ENCODE results near the gene MTHFR.

The MTHFR gene

GRCh38 chr1:11787251-11787803 is 18.4 kb downstream of the MTHFR start:
- H3K4me3 ChIP-seq (ENCODE audit: low read length): no peak overlapping the region
- no peak for DNase-seq (ENCODE audit: low read depth, low spot score)

GRCh38 chr1:11786168-11786567 is 19.6 kb downstream of the MTHFR start:
- DNase-seq (ENCODE audit: low read depth, low spot score): no peak
- H3K4me3 ChIP-seq (ENCODE audit: low read length): no peak overlapping the region

DNA sequence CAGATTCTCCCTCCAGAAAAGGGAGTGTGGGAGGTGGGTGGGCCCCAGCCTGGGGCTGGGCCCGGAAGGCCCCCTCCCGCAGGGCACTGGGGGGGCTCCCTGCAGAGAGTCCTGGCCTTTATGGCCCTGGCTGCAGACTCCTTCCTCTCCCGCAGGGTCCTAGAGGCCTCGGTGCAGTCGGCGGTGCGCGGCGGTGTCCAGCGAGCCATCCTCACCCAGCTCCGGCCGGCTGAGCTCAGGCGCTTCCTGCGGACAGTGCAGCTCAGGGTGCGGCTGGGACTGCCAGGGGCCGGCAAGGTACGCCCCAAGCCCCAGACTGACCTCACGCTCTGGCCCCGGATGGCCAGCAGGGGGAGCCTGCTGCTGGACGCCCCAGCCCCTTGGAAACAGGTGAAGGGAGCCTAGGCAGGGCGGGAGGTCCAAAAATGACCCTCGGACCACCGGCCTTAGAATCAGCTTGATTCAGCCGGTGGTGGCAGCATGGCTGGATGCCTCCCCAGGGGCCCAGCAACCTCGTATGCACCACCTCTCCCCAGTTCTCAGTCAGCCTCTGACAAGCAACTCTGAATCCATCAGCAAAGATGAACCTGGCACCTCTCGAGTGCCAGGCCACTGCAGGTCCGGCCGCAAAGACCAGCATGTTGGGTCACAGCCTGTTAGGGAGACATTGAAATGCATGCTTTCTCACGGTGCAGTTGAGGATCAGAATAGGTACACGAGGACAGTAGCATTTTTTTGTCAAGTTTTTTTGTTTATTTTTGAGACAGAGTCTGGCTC is 20.6 kb downstream of the MTHFR start:
- DNase-seq (ENCODE audit: low read depth, low spot score): no peak
- H3K4me3 ChIP-seq (ENCODE audit: low read length): no peak overlapping the region

GRCh38 chr1:11784256-11784992 is 21.3 kb downstream of the MTHFR start:
- no peak for DNase-seq (ENCODE audit: low read depth, low spot score)
- H3K4me3 ChIP-seq (ENCODE audit: low read length): no peak overlapping the region

GRCh38 chr1:11783556-11783955 is 22.2 kb downstream of the MTHFR start:
- no peak overlapping the region for H3K4me3 ChIP-seq (ENCODE audit: low read length)
- DNase-seq (ENCODE audit: low read depth, low spot score): no peak

DNA sequence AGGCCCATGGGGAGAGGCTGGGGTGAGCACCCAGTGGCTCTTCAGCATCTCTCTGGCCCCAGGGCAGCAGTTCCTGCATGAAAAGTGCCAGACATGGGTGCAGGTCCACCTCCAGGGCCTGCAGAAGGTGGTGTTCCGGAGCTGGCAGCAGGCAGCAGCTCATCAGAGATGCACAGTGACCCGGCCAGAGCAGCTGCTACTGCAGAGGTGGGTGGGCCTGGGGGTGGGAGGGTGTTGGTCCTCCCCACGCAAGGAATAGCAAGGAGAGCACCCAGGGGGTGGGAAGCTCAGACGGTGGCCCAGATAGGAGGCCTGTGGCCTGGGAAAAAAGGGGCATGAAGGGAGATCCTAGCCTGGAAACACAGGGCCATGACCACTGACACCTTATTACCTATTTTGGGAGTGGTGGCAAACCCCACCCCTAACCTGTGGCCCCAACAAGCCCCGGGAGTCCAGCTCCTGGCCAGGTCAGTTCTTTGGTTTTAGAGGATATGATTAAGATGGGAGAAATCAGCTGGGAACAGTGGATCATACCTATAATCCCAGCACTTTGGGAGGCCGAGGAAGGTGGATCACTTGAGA is 23.5 kb downstream of the MTHFR start:
- no peak overlapping the region for H3K4me3 ChIP-seq (ENCODE audit: low read length)
- no peak for DNase-seq (ENCODE audit: low read depth, low spot score)

- DNase-seq (ENCODE audit: low read depth, low spot score): no peak
- no peak overlapping the region for H3K4me3 ChIP-seq (ENCODE audit: low read length)
Observed at GRCh38 chr1:11781297-11781696, 24.5 kb downstream of the MTHFR start.

DNA sequence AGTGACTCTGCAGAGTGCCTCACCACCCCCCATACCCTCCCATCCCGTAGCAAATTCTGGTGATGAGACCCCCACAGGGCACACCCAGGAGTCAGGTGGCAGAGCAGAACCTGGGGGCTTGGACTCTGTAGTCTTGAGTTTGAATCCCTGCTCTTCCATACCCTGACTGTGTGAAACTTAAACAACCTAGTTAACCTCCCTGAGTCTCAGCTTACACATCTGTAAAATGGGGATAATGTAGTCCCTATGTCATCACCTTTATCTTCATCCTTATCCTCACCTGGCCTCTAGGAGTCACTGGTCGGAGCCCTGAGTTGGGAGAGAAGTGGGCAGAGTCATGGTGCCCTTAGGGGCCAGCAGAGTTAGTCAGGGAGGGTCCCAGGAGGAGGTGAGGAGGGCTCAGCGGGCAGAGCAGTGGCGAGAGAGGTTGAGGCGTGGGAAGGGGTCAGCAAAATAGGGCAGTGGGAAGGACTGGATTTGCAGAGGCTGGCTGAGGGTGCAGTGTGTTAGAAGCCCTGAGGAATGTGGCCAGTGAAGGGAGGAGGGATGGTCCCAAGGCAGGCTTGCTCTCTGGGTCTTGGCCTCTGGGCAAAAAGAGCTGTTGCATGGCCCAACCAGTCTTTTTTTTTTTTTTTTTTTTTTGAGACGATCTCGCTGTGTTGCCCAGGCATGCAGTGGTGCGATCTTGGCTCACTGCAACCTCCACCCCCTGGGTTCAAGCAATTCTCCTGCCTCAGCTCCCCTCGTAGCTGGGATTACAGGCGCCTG is 25.2 kb downstream of the MTHFR start:
- DNase-seq (ENCODE audit: low read depth, low spot score): no peak
- H3K4me3 ChIP-seq (ENCODE audit: low read length): no peak overlapping the region

DNA sequence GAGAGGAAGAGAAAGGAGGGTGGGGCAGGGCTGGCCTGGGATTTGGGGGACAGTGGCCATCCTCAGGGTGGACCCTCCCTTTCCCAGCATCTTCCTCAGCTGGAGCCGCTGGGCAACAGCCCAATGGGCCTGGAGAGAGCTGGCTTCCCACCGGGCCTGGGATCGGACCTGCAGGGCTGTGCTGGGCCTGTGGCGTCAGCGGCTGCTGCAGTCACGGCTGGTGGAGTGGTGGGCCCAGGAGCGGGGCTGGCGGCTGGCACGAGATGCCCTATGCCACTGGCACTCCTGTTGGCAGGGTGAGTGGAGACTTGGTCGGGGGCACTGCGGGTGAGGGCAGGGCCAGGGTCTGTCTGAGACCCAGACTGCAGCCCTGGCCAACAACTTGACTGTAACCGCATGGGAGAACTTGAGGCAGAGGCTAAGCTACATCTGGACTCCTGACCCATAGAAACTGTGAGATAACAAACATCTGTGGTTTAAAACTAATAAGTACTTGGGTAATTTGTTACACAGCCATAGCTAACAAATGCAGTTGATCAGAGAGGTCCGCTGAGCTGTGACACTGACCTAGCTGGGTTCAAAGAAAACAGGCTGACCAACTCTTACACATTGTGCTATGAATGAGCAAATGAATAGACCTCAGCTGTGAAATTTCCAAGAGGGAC is 25.9 kb downstream of the MTHFR start:
- no peak for DNase-seq (ENCODE audit: low read depth, low spot score)
- H3K4me3 ChIP-seq (ENCODE audit: low read length): no peak overlapping the region

GRCh38 chr1:11778844-11779623 is 26.7 kb downstream of the MTHFR start:
- DNase-seq (ENCODE audit: low read depth, low spot score): no peak
- no peak overlapping the region for H3K4me3 ChIP-seq (ENCODE audit: low read length)

- H3K4me3 ChIP-seq (ENCODE audit: low read length): no peak overlapping the region
- no peak for DNase-seq (ENCODE audit: low read depth, low spot score)
Observed at GRCh38 chr1:11778336-11778735, 27.4 kb downstream of the MTHFR start.

DNA sequence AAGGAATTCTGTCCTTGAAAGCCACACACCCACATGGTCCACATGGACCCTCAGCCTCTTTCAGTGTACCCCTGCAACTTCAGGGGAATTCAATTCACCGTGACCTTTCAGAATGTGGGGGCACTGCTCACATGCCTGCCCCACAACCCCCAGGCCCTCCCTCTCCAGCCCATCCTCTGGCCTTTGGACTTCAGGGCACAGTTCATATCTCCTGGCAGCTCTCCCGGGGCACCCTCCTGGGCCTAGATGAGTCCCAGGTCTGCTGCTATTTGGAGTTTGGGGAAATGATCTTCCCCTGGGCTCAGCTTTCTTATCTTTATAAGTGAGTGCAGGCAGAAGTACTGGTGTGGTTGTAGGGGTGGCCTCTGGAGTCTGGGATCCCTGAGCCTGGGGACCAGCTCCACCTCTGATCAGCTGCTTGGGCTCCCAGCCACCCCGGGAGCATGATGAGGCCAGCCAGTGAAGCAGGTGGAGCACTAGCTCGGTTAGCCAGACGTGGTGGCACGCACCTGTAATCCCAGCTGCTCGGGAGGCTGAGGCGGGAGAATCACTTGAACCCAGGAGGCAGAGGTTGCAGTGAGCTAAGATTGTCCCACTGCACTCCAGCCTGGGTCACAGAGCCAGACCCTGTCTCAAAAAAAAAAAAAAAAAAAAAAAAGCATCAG is 28.0 kb downstream of the MTHFR start:
- H3K4me3 ChIP-seq (ENCODE audit: low read length): no peak overlapping the region
- no peak for DNase-seq (ENCODE audit: low read depth, low spot score)

GRCh38 chr1:11774753-11775152 is 31.0 kb downstream of the MTHFR start:
- no peak for DNase-seq (ENCODE audit: low read depth, low spot score)
- H3K4me3 ChIP-seq (ENCODE audit: low read length): no peak overlapping the region

GRCh38 chr1:11772458-11772857 is 33.3 kb downstream of the MTHFR start:
- DNase-seq (ENCODE audit: low read depth, low spot score): no peak
- no peak overlapping the region for H3K4me3 ChIP-seq (ENCODE audit: low read length)

- DNase-seq (ENCODE audit: low read depth, low spot score): no peak
- no peak overlapping the region for H3K4me3 ChIP-seq (ENCODE audit: low read length)
Observed at GRCh38 chr1:11771481-11772043, 34.2 kb downstream of the MTHFR start.

- no peak overlapping the region for H3K4me3 ChIP-seq (ENCODE audit: low read length)
- DNase-seq (ENCODE audit: low read depth, low spot score): no peak
Observed at GRCh38 chr1:11770011-11770410, 35.8 kb downstream of the MTHFR start.

- no peak overlapping the region for H3K4me3 ChIP-seq (ENCODE audit: low read length)
- DNase-seq (ENCODE audit: low read depth, low spot score): no peak
Observed at GRCh38 chr1:11769274-11769673, 36.5 kb downstream of the MTHFR start.

Measured in Jurkat, Clone E6-1 (cell line).